Esophagus (tissue), 2 donors: ENCODE data around the gene APBB2. TPM values are rescaled to one million over a fixed set of nuclear protein-coding genes. Genes with fewer than 3 reads are reported as not detected.

Experiments used
- H3K27ac ChIP-seq, 2 donors: one replicate each; pipeline ENCODE4 v1.5.1; 2013; ENCODE audit warnings: low read depth in 2 of 2, mild to moderate bottlenecking in 2 of 2, inconsistent platforms in 1 of 2, low read length in 1 of 2, moderate library complexity in 1 of 2
- H3K27me3 ChIP-seq, 2 donors: one replicate each; pipeline ENCODE4 v1.6.1; 2013; ENCODE audit warnings: low read length in 2 of 2, control low read depth in 1 of 2, mild to moderate bottlenecking in 1 of 2; ENCODE audit not compliant: insufficient read depth in 2 of 2, control insufficient read depth in 1 of 2
- H3K36me3 ChIP-seq, 2 donors: one replicate each; pipeline ENCODE4 v1.6.1; 2013; ENCODE audit warnings: low read length in 1 of 2; ENCODE audit not compliant: control insufficient read depth in 2 of 2, insufficient read depth in 2 of 2
- H3K4me1 ChIP-seq, 2 donors: one replicate each; pipeline ENCODE4 v1.6.1; 2013; ENCODE audit warnings: low read length in 1 of 2; ENCODE audit not compliant: control insufficient read depth in 2 of 2, insufficient read depth in 2 of 2
- H3K4me3 ChIP-seq, 2 donors: one replicate each; pipeline ENCODE4 v1.5.1; 2013; ENCODE audit warnings: low read length in 2 of 2, mild to moderate bottlenecking in 2 of 2, low read depth in 1 of 2, moderate library complexity in 1 of 2
- H3K9me3 ChIP-seq, 2 donors: one replicate each; pipeline ENCODE4 v1.6.1; 2013; ENCODE audit warnings: mild to moderate bottlenecking in 2 of 2, low read depth in 1 of 2, low read length in 1 of 2, moderate library complexity in 1 of 2; ENCODE audit not compliant: control insufficient read depth in 2 of 2, insufficient read depth in 1 of 2
- WGBS, 2 donors: extraction: QIAGEN DNeasy Blood & Tissue Kit; methylation state at CpG; one replicate each; pipeline ENCODE4 v1.1.7; 2013; 5-methylcytosine and 5-hydroxymethylcytosine counted together
- polyA plus RNA-seq, 2 donors: library from polyadenylated mRNA; stranded (reverse); fragments of 200-250 nt; gene quantifications; one replicate each; pipeline ENCODE4 v1.2.3, GENCODE V29; 2013
- donor health status: healthy with polysubstance abuse.
- donor health status: Bipolar disorder and iron deficiency.

APBB2 gene
- polyA plus RNA-seq, 2 donors = 3.0 to 4.0 TPM

GRCh38 chr4:40992472-40993295, 221.7 kb downstream of the APBB2 start:
- Histone ChIP-seq H3K27me3 (no peaks in the 10 kb centered on the region), H3K36me3 (no peaks in the 10 kb centered on the region), H3K4me3 (no peak overlapping the region), H3K4me1 (no peaks in the 10 kb centered on the region), H3K9me3 (no peaks in the 10 kb centered on the region), H3K27ac (no peak overlapping the region)
- WGBS, 2 donors = 78 to 83% methylated on average over 17 of the region's 17 CpGs

- no peaks in the 10 kb centered on the region for H3K27me3 ChIP-seq
- WGBS, 2 donors = 82 to 87% methylated on average over 3 of the region's 3 CpGs
- no peaks in the 10 kb centered on the region for H3K4me1 ChIP-seq
- no peaks in the 10 kb centered on the region for H3K9me3 ChIP-seq
- no peaks in the 10 kb centered on the region for H3K36me3 ChIP-seq
- no peak overlapping the region for H3K4me3 ChIP-seq
- no peak overlapping the region for H3K27ac ChIP-seq
Observed at GRCh38 chr4:40991908-40992307, 222.4 kb downstream of the APBB2 start.

- Histone ChIP-seq H3K36me3 (no peaks in the 10 kb centered on the region), H3K9me3 (no peaks in the 10 kb centered on the region), H3K27ac (no peak overlapping the region), H3K4me1 (no peaks in the 10 kb centered on the region), H3K4me3 (no peak overlapping the region), H3K27me3 (no peaks in the 10 kb centered on the region)
- 83 to 89% methylated on average over 3 of the region's 3 CpGs for WGBS, 2 donors
Observed at GRCh38 chr4:40990899-40991265, 223.5 kb downstream of the APBB2 start.

- no peaks in the 10 kb centered on the region for H3K36me3 ChIP-seq
- no peak overlapping the region for H3K27ac ChIP-seq
- WGBS, 2 donors = 82% methylated on average over 5 of the region's 5 CpGs
- no peaks in the 10 kb centered on the region for H3K4me1 ChIP-seq
- H3K27me3 ChIP-seq = no peaks in the 10 kb centered on the region
- no peaks in the 10 kb centered on the region for H3K9me3 ChIP-seq
- H3K4me3 ChIP-seq = no peak overlapping the region
Observed at GRCh38 chr4:40990236-40990898, 224.0 kb downstream of the APBB2 start.

GRCh38 chr4:40987151-40987550, 227.2 kb downstream of the APBB2 start:
- no peak overlapping the region for H3K27ac ChIP-seq
- no peaks in the 10 kb centered on the region for H3K27me3 ChIP-seq
- H3K4me1 ChIP-seq = no peaks in the 10 kb centered on the region
- H3K4me3 ChIP-seq = no peak overlapping the region
- H3K9me3 ChIP-seq = no peaks in the 10 kb centered on the region
- no peaks in the 10 kb centered on the region for H3K36me3 ChIP-seq
- 69 to 80% methylated on average over 3 of the region's 3 CpGs for WGBS, 2 donors

GRCh38 chr4:40986375-40986774, 228.0 kb downstream of the APBB2 start:
- Histone ChIP-seq H3K27me3 (no peaks in the 10 kb centered on the region), H3K9me3 (no peaks in the 10 kb centered on the region)
- 67 to 72% methylated on average over 3 of the region's 3 CpGs for WGBS, 2 donors

GRCh38 chr4:40984051-40984450, 230.3 kb downstream of the APBB2 start:
- H3K27ac ChIP-seq = no peak overlapping the region
- H3K4me3 ChIP-seq = no peak overlapping the region
- WGBS, 2 donors = 47 to 56% methylated on average over 4 of the region's 4 CpGs

More at GRCh38 chr4:40986375-40986774, 228.0 kb downstream of the APBB2 start:
- no peaks in the 10 kb centered on the region for H3K4me1 ChIP-seq
- no peak overlapping the region for H3K4me3 ChIP-seq
- H3K27ac ChIP-seq = no peak overlapping the region
- no peaks in the 10 kb centered on the region for H3K36me3 ChIP-seq

GRCh38 chr4:40980318-40980883, 233.9 kb downstream of the APBB2 start:
- no peak overlapping the region for H3K4me3 ChIP-seq
- no peak overlapping the region for H3K27ac ChIP-seq
- H3K9me3 ChIP-seq = no peaks in the 10 kb centered on the region
- no peaks in the 10 kb centered on the region for H3K27me3 ChIP-seq
- no peaks in the 10 kb centered on the region for H3K36me3 ChIP-seq
- no peaks in the 10 kb centered on the region for H3K4me1 ChIP-seq
- WGBS, 2 donors = 36 to 48% methylated on average over 1 of the region's 1 CpG

More at GRCh38 chr4:40984051-40984450, 230.3 kb downstream of the APBB2 start:
- no peaks in the 10 kb centered on the region for H3K27me3 ChIP-seq
- no peaks in the 10 kb centered on the region for H3K4me1 ChIP-seq
- no peaks in the 10 kb centered on the region for H3K9me3 ChIP-seq
- H3K36me3 ChIP-seq = no peaks in the 10 kb centered on the region

GRCh38 chr4:40978548-40978947, 235.8 kb downstream of the APBB2 start:
- no peaks in the 10 kb centered on the region for H3K4me1 ChIP-seq
- 89 to 92% methylated on average over 5 of the region's 5 CpGs for WGBS, 2 donors
- H3K27ac ChIP-seq = no peak overlapping the region
- no peaks in the 10 kb centered on the region for H3K9me3 ChIP-seq
- H3K27me3 ChIP-seq = no peaks in the 10 kb centered on the region
- H3K36me3 ChIP-seq = no peaks in the 10 kb centered on the region
- H3K4me3 ChIP-seq = no peak overlapping the region
